NOMO-1 treated with DMSO at 0.1 percent for 48 hours (cell line): ENCODE data around the gene SERINC2.
"Not testable (repeated sequence)": the region's sequence is repeated elsewhere in the genome, so short reads cannot be mapped to it uniquely, and the experiment has no call there.

Experiments used
- DNase-seq: peaks from one replicate; lab custom pipeline; 2025; ENCODE audit not compliant: unreplicated experiment; lab: John Stamatoyannopoulos, UW

SERINC2 gene

GRCh38 chr1:31412205-31412604, 808 bp upstream of the SERINC2 start:
- DNase-seq: no peak

- DNase-seq: peak; percentile 37
Measured at GRCh38 chr1:31413405-31414001, 490 bp downstream of the SERINC2 start.

DNA sequence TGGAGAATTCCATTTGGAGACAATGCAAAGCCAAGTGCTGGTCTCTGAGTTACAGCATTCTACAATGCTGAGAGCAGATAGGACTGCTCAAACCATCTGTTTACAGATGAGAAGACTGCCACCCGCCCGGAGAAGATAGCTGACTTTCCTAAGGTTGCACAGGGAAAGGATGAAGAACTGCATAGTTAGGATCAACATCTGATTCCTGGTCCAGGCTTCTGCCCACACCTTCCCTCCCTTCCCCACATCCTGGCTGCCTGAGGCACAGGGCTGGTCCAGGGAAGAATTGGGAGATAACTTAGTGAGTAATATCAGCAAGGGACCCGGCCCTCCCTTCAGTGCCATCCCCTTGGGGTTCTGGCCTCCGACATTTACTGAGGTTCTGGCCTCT, 2.0 kb downstream of the SERINC2 start:
- DNase-seq: no peak

DNA sequence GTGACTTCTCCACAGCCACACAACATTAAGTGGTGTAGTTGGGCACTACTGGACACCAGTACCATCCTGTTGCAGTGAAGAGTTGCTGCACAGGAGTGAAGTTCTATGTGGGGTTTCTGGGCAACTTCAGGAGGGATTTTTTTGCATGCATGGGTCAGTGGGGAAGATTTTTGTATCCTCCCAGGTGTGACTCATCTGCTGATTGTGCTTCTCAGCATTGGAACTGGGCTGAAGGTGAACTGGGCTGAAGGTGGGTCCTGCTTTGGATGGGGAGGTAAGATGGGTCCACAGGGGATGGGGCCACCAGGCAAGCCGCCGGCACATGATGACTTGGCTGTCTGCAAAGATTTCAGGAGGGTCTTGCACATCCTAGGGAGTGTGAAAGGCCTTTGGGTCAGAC, 2.6 kb downstream of the SERINC2 start:
- no peak for DNase-seq

GRCh38 chr1:31416101-31416736, 3.2 kb downstream of the SERINC2 start:
- DNase-seq: no peak

DNA sequence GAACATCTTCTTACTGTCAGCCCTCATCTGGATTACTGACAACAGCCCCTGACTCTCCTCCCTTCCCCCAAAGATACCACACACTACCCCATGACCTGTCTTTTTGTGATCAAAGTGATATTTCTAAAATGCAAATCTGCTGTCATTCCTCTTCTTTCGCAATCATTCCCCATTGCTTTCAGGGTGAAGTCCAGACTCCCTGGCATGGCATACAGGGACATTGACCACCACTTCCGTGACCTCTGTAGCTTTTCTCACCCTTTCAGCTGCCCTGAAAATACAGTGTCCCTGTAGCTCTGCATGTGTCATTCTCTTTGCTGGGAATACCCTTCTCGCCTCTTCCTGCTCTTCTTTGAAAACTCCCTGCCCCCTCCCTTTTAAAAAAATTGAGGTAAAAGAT, 4.1 kb downstream of the SERINC2 start:
- DNase-seq: no peak

DNA sequence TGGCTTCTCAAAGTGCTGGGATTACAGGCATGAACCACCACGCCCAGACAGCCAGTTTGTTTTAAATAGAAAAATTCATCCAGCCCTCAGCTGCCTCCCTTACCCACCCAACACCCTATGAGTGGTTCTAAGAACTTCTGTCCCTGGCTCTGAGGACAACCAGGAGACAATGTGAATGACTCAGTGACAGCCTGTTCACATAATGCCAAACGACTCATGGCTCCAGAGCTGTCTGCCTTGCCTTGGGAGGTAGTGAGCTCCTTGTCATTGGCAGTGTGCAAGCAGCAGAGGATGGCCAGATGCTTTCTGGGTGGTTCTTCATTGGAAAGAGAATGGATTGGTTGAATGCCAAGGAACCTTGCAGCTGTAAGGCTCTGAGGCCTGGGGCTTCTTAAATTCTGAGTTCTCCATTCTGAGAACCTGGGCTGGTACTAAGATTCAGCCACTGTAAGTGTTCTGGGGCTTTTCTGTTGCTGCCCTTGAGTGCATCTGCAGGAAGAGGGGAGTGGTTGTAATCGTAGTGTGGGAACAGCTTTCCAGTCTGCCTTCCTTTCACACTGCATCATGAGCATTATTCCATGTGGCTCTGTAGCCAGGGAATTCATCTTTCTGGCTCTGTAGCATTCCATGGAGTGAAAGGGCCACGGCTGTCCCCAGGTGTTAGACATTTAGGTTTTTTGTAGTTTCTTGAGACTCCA, 5.8 kb downstream of the SERINC2 start:
- DNase-seq: no peak

GRCh38 chr1:31420716-31421115, 7.7 kb downstream of the SERINC2 start:
- no peak for DNase-seq

DNA sequence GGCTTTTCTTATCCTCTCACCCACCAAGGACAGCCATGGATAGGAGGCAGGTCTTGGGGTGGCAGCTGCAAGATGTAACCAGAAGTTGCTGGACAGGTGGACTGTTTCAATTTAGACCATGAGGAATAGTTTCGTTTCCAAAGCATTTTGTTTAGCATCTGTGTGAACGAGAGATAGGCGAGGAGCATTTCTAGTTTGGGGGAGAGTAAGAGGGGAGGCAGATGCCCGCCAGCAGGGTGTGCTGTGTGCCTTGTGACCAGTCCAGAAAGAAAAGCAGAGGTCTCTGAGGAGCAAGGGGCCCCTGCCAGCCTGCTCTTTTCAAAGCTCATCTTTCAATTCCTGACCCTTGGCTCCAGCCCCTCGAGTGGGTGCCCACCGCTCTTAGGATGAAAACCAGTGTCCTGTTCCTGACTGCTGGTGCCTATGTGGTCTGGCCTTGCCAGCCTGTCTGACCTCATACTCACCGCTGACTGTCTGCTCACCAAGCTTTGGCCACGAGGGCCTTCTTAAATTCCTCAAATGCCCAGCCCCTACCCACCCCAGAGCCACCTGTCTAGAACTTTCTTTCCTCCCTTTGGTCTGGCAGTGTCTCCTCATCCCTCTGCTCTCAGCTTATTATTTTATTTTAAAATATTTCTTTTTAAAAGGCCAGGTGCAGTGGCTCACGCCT, 8.5 kb downstream of the SERINC2 start:
- DNase-seq: peak; percentile 27

DNA sequence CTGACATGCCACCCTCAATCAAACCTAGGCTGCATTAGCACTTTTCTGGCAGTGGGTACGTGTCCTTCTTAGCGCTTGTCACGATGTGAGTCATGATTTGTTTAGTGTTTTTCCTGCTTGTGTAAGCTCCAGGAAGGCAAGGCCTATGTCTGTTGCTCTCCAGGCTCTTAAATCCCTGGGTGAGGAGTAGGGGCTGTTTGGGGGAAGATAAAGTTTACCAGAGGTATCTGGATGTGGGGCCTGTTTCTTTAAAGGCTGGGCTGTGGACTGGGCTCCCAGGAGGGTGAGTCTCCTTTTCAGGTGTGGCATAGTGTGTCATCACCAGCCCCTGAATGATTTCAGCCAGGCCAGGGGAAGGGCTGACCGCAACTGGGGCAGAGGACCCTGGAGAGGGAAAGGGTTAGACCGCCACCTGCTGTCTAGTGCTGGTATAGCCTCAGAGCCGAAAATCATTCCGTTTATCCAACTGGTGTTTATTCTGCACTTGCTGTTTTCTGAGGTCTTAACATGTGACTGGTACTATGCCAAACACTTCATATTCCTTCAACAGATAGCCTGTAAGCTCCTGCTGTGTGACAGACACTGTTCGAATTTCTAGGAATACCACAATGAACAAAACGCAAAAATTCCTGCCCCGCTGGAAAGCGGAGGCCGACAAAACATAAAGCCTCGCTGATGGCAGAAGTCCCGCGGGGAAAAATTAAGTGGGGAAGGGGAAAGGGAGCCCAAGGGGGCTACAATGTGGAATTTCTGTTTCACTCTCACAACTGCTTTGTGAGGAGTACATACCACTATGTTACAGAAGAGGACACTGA, 9.7 kb downstream of the SERINC2 start:
- DNase-seq: peak; percentile 73

- no peak for DNase-seq
Measured at GRCh38 chr1:31423418-31423947, 10.5 kb downstream of the SERINC2 start.

GRCh38 chr1:31424568-31424967, 11.6 kb downstream of the SERINC2 start:
- no peak for DNase-seq

- DNase-seq: no peak
Measured at GRCh38 chr1:31425301-31426081, 12.5 kb downstream of the SERINC2 start.

GRCh38 chr1:31426249-31426922, 13.4 kb downstream of the SERINC2 start:
- no peak for DNase-seq

GRCh38 chr1:31427322-31427721, 14.3 kb downstream of the SERINC2 start:
- no peak for DNase-seq

DNA sequence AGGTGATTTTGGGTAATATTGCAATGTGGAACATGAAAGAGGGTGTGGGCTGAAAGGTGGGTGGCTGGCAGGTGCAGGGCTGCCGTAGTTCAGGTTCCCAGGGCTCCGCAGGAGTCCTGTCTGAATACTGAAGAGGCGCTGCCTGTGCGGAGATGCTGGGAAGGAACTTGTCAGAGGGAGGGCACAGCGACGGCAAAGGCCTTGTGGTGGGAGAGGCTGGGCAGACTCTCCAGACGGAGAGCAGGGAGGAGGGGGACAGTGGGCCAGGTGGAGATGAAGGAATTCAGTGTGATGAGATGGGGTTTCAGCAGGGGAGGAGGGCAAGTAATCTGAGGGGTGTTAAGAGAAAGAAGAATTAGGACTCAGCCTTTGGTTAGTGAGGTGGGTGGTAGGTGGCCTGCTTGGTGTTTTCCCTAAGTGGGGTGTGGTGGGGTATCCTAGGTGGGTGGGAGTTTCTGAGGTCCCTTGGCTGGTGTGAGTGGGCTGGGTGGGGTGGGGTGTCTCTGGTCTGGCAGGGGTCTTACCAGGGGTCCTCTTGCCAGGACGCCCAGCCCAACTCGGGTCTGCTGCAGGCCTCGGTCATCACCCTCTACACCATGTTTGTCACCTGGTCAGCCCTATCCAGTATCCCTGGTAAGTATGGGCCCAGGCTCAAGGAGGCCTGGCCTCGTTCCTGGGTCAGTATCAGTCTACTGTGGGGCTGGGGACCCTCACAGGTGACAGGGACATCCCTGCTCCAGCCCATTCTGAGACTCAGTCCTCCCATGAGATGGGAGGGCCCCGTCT, 15.6 kb downstream of the SERINC2 start:
- DNase-seq: no peak

DNA sequence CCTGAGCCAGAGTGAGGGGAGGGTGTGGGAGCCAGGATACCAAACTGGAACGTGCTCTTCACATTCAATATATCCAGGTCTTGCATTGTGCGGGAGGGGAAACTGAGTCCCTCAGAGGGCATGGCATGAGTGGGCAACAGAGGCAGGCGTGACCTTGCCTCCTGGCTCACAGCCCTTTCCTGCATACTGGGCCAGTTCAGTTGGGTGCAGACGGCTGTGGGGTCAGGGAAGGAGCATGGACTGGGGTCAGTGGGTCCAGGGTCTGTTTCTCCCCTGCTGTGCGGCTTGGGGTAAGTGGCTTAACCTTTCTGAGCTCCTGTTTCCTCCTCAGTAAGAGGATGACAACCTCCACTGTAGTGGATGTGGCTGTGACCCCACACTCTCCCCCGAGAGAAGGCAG, 16.6 kb downstream of the SERINC2 start:
- DNase-seq: no peak

- not testable (repeated sequence) for DNase-seq
Measured at GRCh38 chr1:31431351-31432257, 18.6 kb downstream of the SERINC2 start.
